Measurements from ENCODE around the gene MACROD2. TPM values are rescaled to one million over a fixed set of nuclear protein-coding genes. Genes with fewer than 3 reads are reported as not detected.

The MACROD2 gene
- total and polyA plus RNA-seq, 9 donors: 3.7 to 25.5 (median 7.8) TPM

- no peak overlapping the region for H3K4me3 ChIP-seq
- no peak for DNase-seq
- no peaks in the 10 kb centered on the region for H3K4me1 ChIP-seq (ENCODE audit: insufficient read depth)
- H3K9me3 ChIP-seq: no peaks in the 10 kb centered on the region
- no peak overlapping the region for H3K27ac ChIP-seq
- no peaks in the 10 kb centered on the region for H3K36me3 ChIP-seq
- no peaks in the 10 kb centered on the region for H3K27me3 ChIP-seq
- TF ChIP-seq POLR2A (IDR thresholded peaks at IDR 0.05) (no peak), EP300 (IDR thresholded peaks at IDR 0.05) (no peak), CTCF (IDR thresholded peaks at IDR 0.05) (no peak)
- WGBS, 3 donors: 88 to 95% (median 92%) methylated on average over 1 of the region's 1 CpG
- intact Hi-C loops (cut with DNase I): no loop called here
Measured at GRCh38 chr20:14583413-14583812, 588.1 kb downstream of the MACROD2 start.

- DNase-seq: no peak
- WGBS, 3 donors: 91 to 95% (median 93%) methylated on average over 2 of the region's 2 CpGs
- intact Hi-C loops (cut with DNase I): no loop called here
- Histone ChIP-seq H3K4me3 (no peak overlapping the region), H3K4me1 (ENCODE audit: insufficient read depth) (no peaks in the 10 kb centered on the region), H3K27me3 (no peaks in the 10 kb centered on the region), H3K9me3 (no peaks in the 10 kb centered on the region), H3K27ac (no peak overlapping the region), H3K36me3 (no peaks in the 10 kb centered on the region)
- TF ChIP-seq CTCF (IDR thresholded peaks at IDR 0.05) (no peak), POLR2A (IDR thresholded peaks at IDR 0.05) (no peak), EP300 (IDR thresholded peaks at IDR 0.05) (no peak)
Measured at GRCh38 chr20:14589383-14589782, 594.1 kb downstream of the MACROD2 start.

GRCh38 chr20:14595051-14595450 is 599.7 kb downstream of the MACROD2 start:
- Histone ChIP-seq H3K9me3 (no peaks in the 10 kb centered on the region), H3K36me3 (no peaks in the 10 kb centered on the region), H3K27ac (no peak overlapping the region), H3K4me1 (ENCODE audit: insufficient read depth) (no peaks in the 10 kb centered on the region), H3K27me3 (no peaks in the 10 kb centered on the region), H3K4me3 (no peak overlapping the region)
- WGBS, 3 donors: 91 to 94% (median 93%) methylated on average over 8 of the region's 8 CpGs
- DNase-seq: no peak
- no peak for TF ChIP-seq CTCF (IDR thresholded peaks at IDR 0.05)
- no peak for TF ChIP-seq EP300 (IDR thresholded peaks at IDR 0.05)
- TF ChIP-seq POLR2A (IDR thresholded peaks at IDR 0.05): no peak
- intact Hi-C loops (cut with DNase I): no loop called here

- H3K27me3 ChIP-seq: no peaks in the 10 kb centered on the region
- TF ChIP-seq POLR2A (IDR thresholded peaks at IDR 0.05) (no peak), CTCF (IDR thresholded peaks at IDR 0.05) (no peak), EP300 (IDR thresholded peaks at IDR 0.05) (no peak)
- H3K27ac ChIP-seq: no peak overlapping the region
- no peak overlapping the region for H3K4me3 ChIP-seq
- no peaks in the 10 kb centered on the region for H3K4me1 ChIP-seq (ENCODE audit: insufficient read depth)
- no peaks in the 10 kb centered on the region for H3K9me3 ChIP-seq
- intact Hi-C loops (cut with DNase I): no loop called here
- no peaks in the 10 kb centered on the region for H3K36me3 ChIP-seq
- no peak for DNase-seq
Measured at GRCh38 chr20:14597206-14597715, 601.9 kb downstream of the MACROD2 start.

Data from ovary (tissue), 9 donors.